Skeletal muscle tissue (tissue), 4 donors: Measurements from ENCODE around the gene CHML. TPM values are rescaled to one million over a fixed set of nuclear protein-coding genes. Genes with fewer than 3 reads are reported as not detected.

Experiments
- H3K27ac ChIP-seq: one replicate; pipeline ENCODE4 v1.7.0; 2013; ENCODE audit warnings: mild to moderate bottlenecking, low read depth, low read length, inconsistent platforms
- H3K27me3 ChIP-seq, 3 donors: one replicate each; pipeline ENCODE4 v1.7.0; 2013; ENCODE audit warnings: low read length in 3 of 3; ENCODE audit not compliant: control insufficient read depth in 3 of 3, insufficient read depth in 3 of 3
- H3K36me3 ChIP-seq, 3 donors: one replicate each; pipeline ENCODE4 v1.7.0; 2013; ENCODE audit warnings: low read length in 3 of 3; ENCODE audit not compliant: control insufficient read depth in 3 of 3, insufficient read depth in 3 of 3
- H3K4me1 ChIP-seq, 3 donors: one replicate each; pipeline ENCODE4 v1.7.0; 2013; ENCODE audit warnings: low read length in 3 of 3, mild to moderate bottlenecking in 3 of 3; ENCODE audit not compliant: control insufficient read depth in 3 of 3, insufficient read depth in 3 of 3
- H3K4me3 ChIP-seq, 3 donors: one replicate each; pipeline ENCODE4 v1.7.0; 2013; ENCODE audit warnings: low read length in 3 of 3
- H3K9ac ChIP-seq, 3 donors: one replicate each; pipeline ENCODE4 v1.7.0; 2013; ENCODE audit warnings: low read length in 3 of 3, mild to moderate bottlenecking in 3 of 3, moderate library complexity in 2 of 3, low read depth in 1 of 3
- H3K9me3 ChIP-seq, 3 donors: one replicate each; pipeline ENCODE4 v1.7.0; 2013; ENCODE audit warnings: low read length in 3 of 3; ENCODE audit not compliant: control insufficient read depth in 3 of 3
- total RNA-seq: library from RNA; depleted of rRNA; stranded (reverse); fragments of >200 nt; gene quantifications from one replicate; pipeline ENCODE4 v1.2.3, GENCODE V29; 2014
- donor health status: Osteomylitis.

The CHML gene
- total RNA-seq, 1 donor from 2014 or later = 8.4 TPM

DNA sequence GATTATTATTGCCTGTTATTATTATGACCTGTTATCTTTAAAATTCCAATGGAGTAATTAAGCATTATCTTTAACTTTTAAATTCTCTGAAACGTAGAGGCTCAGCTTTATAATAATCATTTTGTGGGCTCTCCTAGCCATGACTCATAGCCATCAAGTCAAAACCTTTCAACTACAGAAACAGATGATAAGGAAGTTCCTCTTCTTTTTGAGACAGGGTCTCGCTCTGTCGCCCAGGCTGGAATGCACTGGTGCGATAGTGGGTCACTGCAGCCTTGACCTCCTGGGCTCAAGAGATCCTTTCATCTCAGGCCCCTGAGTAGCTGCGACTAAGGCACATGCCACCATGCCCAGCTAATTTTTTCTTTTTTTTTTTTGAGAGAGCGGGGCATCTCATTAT lies 43.5 kb downstream of the CHML start:
- H3K36me3 ChIP-seq = peaks cover 0 to 9% (median 4%) of the 10 kb centered on the region in 3 donors
- no peak overlapping the region for H3K27ac ChIP-seq
- no peaks in the 10 kb centered on the region for H3K9me3 ChIP-seq
- no peaks in the 10 kb centered on the region for H3K27me3 ChIP-seq
- H3K4me1 ChIP-seq = no peaks in the 10 kb centered on the region
- no peak overlapping the region for H3K9ac ChIP-seq
- H3K4me3 ChIP-seq = no peak overlapping the region

GRCh38 chr1:241593186-241593585 lies 47.0 kb downstream of the CHML start:
- H3K9ac ChIP-seq = no peak overlapping the region
- H3K9me3 ChIP-seq = no peaks in the 10 kb centered on the region
- no peak overlapping the region for H3K27ac ChIP-seq
- H3K4me3 ChIP-seq = no peak overlapping the region
- H3K4me1 ChIP-seq = no peaks in the 10 kb centered on the region
- H3K27me3 ChIP-seq = no peaks in the 10 kb centered on the region
- peaks cover 0 to 9% (median 4%) of the 10 kb centered on the region in 3 donors for H3K36me3 ChIP-seq

GRCh38 chr1:241592273-241592958 lies 47.8 kb downstream of the CHML start:
- H3K4me1 ChIP-seq = no peaks in the 10 kb centered on the region
- H3K27me3 ChIP-seq = no peaks in the 10 kb centered on the region
- H3K9me3 ChIP-seq = no peaks in the 10 kb centered on the region
- H3K27ac ChIP-seq = no peak overlapping the region
- H3K36me3 ChIP-seq = peaks cover 0 to 9% (median 4%) of the 10 kb centered on the region in 3 donors
- H3K4me3 ChIP-seq = no peak overlapping the region
- no peak overlapping the region for H3K9ac ChIP-seq

DNA sequence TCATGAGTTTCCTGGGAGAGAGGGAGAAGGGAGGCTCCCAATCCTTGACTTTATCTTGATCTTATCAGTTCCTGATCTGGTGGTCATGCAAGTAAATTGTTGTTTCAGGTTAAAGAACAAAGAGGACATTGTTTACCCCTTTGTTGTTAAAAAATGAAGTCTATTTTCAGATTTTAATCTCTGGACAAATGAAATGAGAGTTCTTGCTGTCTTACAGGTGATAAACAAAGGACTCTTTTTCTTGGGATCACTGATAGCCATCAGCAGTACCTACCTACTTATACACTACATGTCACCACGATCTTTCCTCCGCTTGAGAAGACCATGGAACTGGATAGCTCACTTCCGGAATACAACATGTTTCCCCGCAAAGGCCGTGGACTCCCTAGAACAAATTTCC lies 48.4 kb downstream of the CHML start:
- H3K36me3 ChIP-seq = peaks cover 0 to 6% (median 4%) of the 10 kb centered on the region in 3 donors
- H3K27ac ChIP-seq = no peak overlapping the region
- no peaks in the 10 kb centered on the region for H3K4me1 ChIP-seq
- no peaks in the 10 kb centered on the region for H3K27me3 ChIP-seq
- no peak overlapping the region for H3K4me3 ChIP-seq
- no peak overlapping the region for H3K9ac ChIP-seq
- H3K9me3 ChIP-seq = no peaks in the 10 kb centered on the region

DNA sequence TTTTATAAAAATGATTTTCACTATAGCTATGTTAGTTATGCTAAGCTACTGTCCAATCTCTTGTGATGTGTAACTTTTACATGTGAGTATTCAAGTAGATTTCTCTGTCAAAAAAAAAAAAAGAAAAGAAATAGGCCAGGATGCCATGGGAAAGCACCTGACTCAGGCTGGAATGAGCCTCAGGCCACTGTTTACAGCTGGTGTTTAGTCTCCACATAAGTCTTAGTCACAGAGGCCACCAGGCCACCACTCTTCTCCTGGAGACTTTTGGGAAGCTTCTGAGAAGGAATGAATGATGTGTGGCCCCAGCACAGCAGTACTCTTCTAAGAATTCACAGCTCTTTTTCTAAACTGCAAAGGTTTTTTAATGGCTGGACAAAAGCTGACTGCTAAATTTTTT lies 48.9 kb downstream of the CHML start:
- Histone ChIP-seq H3K27me3 (no peaks in the 10 kb centered on the region), H3K9ac (no peak overlapping the region), H3K27ac (no peak overlapping the region), H3K4me3 (no peak overlapping the region), H3K4me1 (no peaks in the 10 kb centered on the region), H3K36me3 (peaks cover 0 to 4% (median 4%) of the 10 kb centered on the region in 3 donors), H3K9me3 (no peaks in the 10 kb centered on the region)

GRCh38 chr1:241590719-241591118 lies 49.5 kb downstream of the CHML start:
- no peaks in the 10 kb centered on the region for H3K4me1 ChIP-seq
- peaks cover 0 to 4% (median 3%) of the 10 kb centered on the region in 3 donors for H3K36me3 ChIP-seq
- no peak overlapping the region for H3K27ac ChIP-seq
- no peak overlapping the region for H3K4me3 ChIP-seq
- no peaks in the 10 kb centered on the region for H3K27me3 ChIP-seq
- no peaks in the 10 kb centered on the region for H3K9me3 ChIP-seq
- H3K9ac ChIP-seq = no peak overlapping the region

Other genes with a start within 250 kb of the CHML start
- 79.9 TPM for gene FH, start 120.6 kb downstream of the CHML start, total RNA-seq
- gene KMO, start 108.0 kb downstream of the CHML start, total RNA-seq = 0.52 TPM
- gene OPN3, start within 50 bp of the CHML start, total RNA-seq = 9.9 TPM
- not detected for gene WDR64, start 11.9 kb upstream of the CHML start, total RNA-seq
- 4.2 TPM for gene EXO1, start 207.8 kb upstream of the CHML start, total RNA-seq